HG02852 (cell line): ENCODE results near the gene MYO15A.

Source experiments
- ATAC-seq: cut with Tn5 transposase; IDR thresholded peaks from one replicate; pipeline ENCODE4 v1.9.1; 2021; ENCODE audit warnings: mild to moderate bottlenecking, moderate library complexity; ENCODE audit not compliant: unreplicated experiment

The MYO15A gene

DNA sequence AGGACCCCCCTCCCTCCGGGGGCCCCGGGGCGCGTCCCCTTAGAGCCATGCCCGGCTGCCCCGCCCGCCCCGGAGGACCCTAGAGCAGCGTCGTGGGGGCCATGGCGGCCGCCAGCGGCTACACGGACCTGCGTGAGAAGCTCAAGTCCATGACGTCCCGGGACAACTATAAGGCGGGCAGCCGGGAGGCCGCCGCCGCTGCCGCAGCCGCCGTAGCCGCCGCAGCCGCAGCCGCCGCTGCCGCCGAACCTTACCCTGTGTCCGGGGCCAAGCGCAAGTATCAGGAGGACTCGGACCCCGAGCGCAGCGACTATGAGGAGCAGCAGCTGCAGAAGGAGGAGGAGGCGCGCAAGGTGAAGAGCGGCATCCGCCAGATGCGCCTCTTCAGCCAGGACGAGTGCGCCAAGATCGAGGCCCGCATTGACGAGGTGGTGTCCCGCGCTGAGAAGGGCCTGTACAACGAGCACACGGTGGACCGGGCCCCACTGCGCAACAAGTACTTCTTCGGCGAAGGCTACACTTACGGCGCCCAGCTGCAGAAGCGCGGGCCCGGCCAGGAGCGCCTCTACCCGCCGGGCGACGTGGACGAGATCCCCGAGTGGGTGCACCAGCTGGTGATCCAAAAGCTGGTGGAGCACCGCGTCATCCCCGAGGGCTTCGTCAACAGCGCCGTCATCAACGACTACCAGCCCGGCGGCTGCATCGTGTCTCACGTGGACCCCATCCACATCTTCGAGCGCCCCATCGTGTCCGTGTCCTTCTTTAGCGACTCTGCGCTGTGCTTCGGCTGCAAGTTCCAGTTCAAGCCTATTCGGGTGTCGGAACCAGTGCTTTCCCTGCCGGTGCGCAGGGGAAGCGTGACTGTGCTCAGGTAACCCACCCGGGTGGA is 75.8 kb downstream of the MYO15A start:
- ATAC-seq, result peak; percentile 23

DNA sequence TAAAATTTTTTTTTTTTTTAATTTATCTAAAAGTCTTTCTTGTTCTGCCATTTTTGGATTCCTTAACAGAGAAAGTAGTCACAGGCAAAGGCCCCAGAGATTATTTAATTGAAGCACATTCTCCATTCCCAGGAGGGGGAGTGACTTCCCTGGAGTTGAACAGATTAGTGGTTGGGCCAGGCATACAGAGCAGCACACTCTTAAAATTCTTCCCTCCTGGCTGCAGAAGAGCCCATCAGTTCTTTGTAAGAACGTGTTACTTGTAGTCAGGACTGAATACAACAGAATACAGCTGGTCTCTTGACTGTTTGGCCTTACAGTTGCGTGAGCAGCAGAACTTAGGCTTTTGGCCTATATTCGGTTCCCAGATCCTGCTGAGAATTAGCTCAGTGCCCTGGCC is 76.8 kb downstream of the MYO15A start:
- no peak for ATAC-seq

- ATAC-seq, result no peak
Observed at GRCh38 chr17:18185832-18186626, 77.5 kb downstream of the MYO15A start.

DNA sequence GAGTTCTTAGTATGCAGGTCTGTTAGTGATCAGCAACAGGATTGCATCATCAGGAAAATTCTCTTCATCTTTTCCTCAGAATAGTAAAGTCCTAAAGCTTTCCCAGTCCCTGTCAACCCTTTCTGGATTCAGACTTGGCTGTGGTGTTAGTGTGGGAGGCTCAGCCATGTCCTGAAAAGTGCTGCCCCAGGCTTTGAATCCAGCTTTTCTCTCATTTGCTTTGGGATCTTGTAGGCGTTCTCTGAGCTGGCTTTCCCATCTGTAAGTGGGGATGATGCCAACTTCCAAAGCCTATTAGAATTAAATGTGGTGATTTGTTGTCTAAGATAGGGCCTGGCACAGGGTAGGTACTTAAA is 78.0 kb downstream of the MYO15A start:
- ATAC-seq, result no peak

GRCh38 chr17:18187226-18187625 is 78.7 kb downstream of the MYO15A start:
- no peak for ATAC-seq

GRCh38 chr17:18187821-18188761 is 79.5 kb downstream of the MYO15A start:
- ATAC-seq, result no peak

- no peak for ATAC-seq
Observed at GRCh38 chr17:18190628-18191235, 82.2 kb downstream of the MYO15A start.

- no peak for ATAC-seq
Observed at GRCh38 chr17:18191236-18191667, 82.7 kb downstream of the MYO15A start.

- no peak for ATAC-seq
Observed at GRCh38 chr17:18191967-18192366, 83.4 kb downstream of the MYO15A start.

- no peak for ATAC-seq
Observed at GRCh38 chr17:18194394-18194793, 85.8 kb downstream of the MYO15A start.

DNA sequence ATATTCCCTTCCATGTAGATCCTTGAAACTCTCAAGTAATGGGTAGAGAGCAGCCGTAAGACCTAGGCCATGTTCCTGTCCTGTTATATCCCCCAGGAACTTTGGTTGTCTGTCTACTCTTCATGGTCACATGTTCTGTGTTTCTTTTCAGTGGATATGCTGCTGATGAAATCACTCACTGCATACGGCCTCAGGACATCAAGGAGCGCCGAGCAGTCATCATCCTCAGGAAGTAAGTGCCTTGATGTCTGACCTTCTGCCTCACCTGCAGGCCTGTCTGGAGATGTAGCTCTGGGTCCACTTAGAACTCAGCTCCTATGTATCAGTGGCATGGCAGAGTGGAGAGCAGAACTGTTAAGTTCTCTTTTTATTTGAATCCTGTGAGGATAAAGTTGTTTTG is 86.2 kb downstream of the MYO15A start:
- no peak for ATAC-seq

DNA sequence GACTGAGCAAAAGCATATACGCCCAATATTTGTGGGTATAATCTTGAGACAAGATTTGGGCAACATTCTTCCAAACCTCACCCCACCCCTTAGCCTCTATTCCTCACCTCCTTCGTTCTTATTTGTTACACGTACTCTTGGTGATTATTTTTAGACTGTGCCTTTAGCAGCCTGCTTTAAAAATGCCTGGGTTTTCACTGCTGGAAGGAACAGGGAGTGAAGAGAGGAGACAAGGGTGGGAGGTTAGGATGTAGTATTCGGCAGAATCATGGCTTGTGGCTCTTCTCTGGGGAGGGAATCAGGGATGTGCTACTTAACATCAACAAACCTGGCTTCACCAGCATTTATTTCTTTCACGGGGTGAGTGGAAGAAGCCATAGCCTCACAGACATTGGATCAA is 86.7 kb downstream of the MYO15A start:
- no peak for ATAC-seq

GRCh38 chr17:18197535-18198194 is 89.1 kb downstream of the MYO15A start:
- no peak for ATAC-seq

DNA sequence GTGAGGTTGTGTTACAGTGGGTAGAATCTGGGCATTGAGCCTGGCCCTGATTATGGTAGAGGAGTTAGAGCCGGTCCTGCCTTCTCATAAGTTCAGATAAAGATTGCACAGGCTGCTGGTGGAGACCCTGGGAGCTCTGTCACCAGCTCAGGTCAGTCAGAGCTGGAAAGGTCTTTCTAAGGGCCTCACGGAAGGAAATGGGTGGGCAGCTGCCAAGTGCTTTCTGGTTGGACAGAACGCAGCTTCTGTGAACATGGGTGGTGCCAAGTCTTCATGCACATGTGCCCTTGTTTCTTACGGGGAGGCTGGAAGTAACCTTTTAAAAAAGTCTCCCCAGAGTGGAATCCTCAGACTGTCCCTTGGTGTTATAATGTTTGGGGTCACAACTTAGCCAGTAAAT is 90.0 kb downstream of the MYO15A start:
- no peak for ATAC-seq

- no peak for ATAC-seq
Observed at GRCh38 chr17:18201108-18201507, 92.6 kb downstream of the MYO15A start.

DNA sequence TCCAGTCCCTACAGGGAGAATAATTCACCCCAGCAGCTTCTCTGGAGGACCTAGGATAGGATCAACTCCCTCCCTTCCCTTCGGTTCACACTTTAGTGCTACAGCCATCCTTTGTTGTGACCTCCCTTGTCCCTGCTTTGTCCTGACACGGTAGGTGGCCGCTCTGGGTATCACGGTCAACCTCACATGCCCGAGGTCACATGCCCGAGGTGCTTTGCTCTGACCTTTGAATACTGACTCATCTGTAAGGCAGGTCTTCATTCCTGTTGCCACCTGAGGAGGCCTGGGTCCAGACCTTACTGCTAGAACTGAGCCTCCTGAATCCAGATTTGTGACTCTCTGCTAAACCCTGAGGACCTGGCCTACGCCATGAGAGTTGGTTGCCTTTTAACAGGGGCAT is 94.8 kb downstream of the MYO15A start:
- ATAC-seq, result no peak

GRCh38 chr17:18205861-18206260 is 97.3 kb downstream of the MYO15A start:
- no peak for ATAC-seq

DNA sequence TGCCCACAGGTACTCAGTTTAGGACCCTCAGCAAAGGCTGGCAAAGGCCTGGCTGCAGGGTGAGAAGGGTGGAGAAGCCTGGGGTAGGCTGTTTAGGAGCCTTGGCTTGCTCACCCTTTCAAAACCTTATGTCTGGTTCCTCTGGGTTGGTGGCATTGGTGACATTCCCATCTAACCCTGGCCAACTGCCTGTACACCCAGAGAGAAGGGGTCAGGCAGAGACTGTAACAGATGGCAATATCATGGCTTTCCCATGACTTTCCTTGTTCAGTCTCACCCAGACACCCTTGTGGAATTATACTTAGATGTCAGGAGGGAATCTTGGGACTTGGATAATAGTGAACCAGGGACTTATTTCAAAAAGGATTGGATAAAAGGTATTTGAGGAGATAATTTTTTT is 98.4 kb downstream of the MYO15A start:
- ATAC-seq, result no peak

DNA sequence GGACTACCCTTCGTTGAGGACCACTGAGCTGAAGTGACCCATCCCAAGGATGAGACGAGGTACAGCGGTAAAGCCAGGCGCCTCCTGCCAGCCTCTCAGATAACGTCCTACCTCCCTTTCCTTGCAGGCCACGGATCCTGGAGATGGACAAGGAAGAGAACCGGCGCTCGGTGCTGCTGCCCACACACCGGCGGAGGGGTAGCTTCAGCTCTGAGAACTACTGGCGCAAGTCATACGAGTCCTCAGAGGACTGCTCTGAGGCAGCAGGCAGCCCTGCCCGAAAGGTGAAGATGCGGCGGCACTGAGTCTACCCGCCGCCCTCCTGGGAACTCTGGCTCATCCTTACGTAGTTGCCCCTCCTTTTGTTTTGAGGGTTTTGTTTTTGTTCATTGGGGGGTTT is 99.5 kb downstream of the MYO15A start:
- ATAC-seq, result no peak

- no peak for ATAC-seq
Observed at GRCh38 chr17:18213666-18214270, 105.2 kb downstream of the MYO15A start.
